NCI-H146 (cell line): ENCODE data around the gene CASS4.

Experiments used
- DNase-seq: peaks from one replicate; lab custom pipeline; 2025; lab: John Stamatoyannopoulos, UW

Gene CASS4

DNA sequence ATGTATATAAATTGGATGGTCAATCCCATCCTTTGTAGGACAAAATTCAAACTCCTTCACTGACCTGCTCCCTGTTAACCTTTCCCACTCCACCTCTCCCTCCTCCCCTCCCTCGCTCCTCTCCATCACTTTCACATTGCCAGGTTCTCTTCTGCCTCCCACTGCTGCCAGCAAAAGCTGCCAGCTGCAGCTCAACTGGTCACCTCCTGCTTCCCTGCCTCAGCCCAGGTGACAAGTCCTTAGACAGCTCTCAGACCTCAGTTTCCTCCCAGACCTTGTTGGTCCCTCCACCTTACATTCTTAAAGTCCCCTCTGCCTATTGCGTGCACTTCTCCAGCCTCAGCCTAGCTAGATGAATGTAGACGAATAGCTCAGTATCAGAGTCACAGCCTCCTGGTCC is 33.1 kb downstream of the CASS4 start:
- no peak for DNase-seq

DNA sequence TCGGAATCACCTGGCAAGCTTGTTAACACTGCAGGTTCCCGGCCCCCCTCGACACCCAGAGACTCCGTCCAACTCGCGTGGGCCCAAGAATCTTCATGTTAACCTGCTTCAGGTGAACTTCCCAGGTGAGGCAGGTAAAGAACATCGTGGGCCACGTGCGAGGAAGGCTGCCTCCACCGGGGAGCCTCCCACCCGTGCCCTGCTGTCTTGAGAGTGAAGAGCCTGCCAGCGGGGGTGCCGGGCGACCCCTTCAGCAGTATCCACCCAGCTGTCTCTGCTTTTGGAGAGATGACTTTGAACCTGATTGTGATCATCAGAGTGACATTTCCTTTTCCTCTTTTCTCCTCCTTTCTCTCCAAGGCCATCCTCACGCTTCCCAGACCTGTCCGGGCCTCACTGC is 33.5 kb downstream of the CASS4 start:
- DNase-seq = no peak

DNA sequence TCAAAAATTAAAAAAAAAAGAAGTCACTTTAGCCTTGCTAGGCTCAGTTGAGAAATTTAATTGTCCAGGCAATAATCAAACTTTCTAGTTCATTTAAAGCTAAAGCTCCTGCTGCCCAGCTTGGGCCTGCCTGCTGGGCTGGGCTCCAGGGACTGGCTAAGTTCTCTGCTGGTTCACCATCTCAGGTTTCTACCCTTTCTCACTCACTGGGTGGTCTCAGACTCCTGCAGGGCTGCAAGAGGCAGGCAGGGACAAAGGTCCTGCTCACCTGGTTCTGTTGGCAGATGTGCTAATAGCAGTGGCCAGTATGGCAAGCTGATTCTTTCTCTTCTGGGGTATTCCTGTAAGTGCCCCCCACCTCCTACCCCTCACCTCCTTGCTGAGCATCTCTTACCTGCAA is 35.2 kb downstream of the CASS4 start:
- DNase-seq = peak; percentile 73

DNA sequence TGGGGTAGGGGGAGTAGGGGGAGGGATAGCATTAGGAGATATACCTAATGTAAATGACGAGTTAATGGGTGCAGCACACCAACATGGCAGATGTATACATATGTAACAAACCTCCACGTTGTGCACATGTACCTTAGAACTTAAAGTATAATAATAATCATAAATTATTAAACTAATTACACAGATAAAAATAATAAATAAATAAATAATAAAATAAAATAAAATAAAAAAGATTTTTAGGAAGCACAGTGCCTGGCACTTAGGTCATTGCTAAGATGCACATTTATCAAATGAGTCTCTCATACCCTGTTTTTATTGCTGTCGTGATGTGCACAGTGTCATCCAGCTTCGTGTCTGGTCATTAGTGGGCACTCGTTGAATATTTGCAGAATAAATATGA is 37.4 kb downstream of the CASS4 start:
- DNase-seq = no peak

DNA sequence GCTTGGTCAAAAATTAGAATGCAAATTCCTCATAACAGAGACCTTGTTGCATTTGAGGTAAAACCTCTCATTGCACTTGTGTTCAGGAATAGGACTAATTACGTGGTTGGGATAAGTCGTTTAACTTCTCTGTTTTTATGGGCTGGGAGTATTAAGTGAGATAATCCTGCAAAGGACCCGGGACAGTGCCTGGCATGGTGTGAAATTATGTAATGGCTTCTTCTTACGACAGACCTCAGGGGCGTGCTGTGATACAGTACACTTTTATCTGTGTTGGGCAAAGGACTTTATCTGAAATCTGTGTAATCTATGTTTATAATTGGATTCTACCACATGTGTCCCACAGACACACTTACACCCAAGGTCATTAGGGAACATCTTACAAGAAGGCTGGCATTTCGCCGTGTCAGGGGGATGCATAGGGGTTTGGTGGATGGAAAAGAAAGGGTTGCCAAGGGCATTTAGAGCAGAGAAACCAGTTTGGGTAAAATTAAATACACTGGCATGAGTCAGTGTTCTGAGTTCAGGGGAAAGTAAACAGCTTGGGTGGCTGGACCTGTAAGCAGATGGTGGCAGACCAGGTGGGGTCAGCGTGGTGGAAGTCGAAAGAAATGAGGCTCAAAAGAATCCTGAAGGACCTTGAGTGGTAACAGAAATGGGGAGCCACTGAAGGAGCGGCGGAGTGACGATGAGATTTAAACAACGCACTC is 39.2 kb downstream of the CASS4 start:
- DNase-seq = no peak

DNA sequence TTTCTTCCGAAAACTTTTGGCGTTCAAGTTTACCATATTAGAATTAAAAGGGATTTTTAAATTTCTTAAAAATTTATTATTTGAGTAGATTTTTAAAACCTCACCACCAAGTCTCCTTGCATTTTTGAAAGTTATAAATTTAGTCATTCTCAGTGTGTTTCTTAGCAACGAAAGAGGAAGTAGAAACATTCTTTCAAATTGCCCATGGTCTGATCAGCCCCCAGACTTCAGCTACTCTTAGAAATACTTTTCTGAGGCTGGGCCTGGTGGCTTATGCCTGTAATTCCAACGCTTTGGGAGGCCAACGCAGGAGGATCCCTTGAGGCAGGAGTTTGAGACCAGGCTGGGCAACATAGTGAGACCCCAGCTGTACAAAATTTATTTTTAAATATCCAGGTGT is 41.3 kb downstream of the CASS4 start:
- no peak for DNase-seq

DNA sequence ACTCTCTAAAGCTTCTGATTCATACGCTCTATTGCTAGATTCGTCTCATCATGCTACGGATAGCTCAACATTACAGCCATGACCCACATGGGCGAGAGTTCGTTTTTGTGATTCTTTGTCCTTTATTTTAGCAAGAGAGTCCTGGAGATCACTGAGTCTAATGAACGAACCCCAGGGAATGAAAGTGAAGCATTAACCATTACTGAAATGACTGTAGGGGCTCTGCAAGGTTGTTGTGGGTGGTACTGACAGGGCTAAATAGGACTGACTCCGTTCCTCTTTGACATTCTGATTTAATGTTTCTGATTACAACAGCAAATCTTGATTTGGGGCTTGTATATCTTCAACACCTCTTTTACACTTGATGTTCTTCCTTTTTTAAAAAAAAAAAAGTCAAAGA is 42.7 kb downstream of the CASS4 start:
- no peak for DNase-seq

DNA sequence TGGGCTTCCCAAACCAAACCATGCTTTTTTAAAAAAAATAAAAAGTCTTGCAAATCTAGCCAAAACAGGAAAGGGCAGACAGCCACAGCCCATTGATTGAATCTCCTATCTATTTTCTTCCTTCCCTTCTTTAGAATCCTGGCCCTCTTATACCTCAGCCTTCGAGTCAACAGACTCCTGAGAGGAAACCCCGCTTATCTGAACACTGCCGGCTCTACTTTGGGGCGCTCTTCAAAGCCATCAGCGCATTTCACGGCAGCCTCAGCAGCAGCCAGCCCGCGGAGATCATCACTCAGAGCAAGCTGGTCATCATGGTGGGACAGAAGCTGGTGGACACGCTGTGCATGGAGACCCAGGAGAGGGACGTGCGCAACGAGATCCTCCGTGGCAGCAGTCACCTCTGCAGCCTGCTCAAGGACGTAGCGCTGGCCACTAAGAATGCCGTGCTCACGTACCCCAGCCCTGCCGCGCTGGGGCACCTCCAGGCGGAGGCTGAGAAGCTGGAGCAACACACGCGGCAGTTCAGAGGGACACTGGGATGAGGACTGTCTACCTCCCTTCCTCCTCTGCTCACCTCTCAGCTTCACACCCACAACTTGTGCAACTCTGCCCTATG is 46.3 kb downstream of the CASS4 start:
- peak; percentile 38 for DNase-seq

DNA sequence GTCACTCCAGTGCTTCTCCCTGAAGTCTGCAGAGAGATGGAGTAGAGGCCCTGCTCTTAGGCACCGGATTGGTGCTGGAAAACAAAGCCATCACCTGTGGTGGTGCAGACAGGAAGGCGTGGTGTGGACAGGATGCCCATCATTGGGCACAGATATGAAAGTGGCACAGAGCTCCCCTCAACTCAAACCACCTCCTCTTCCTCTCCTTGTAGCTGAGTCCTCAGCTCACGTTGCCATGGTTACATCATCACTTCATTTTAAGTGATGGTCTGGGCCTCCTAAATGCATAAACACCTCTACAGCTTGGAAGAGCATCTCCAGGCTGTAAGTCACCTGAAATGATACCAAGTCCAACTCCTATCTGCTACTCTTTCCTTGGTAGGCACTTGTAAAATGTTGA is 48.4 kb downstream of the CASS4 start:
- DNase-seq = no peak

DNA sequence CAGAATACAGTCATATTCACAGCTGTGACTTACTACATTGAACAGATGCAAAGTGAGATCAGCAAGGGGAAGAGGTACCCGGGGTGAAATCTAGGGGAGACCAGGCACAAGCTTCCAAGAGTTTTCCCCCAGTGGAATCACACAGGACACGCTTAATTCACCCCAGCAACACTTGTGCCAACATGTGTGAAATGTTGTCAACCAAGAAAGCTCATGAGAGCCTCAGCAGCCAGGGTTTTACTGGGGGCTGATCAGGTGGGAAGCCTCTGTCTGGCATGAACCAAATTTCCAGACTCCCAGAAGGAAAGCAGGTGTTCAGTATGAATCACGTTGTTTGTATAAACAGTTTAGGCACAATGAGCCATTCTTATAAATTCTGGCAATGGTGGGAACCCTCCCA is 49.5 kb downstream of the CASS4 start:
- no peak for DNase-seq

DNA sequence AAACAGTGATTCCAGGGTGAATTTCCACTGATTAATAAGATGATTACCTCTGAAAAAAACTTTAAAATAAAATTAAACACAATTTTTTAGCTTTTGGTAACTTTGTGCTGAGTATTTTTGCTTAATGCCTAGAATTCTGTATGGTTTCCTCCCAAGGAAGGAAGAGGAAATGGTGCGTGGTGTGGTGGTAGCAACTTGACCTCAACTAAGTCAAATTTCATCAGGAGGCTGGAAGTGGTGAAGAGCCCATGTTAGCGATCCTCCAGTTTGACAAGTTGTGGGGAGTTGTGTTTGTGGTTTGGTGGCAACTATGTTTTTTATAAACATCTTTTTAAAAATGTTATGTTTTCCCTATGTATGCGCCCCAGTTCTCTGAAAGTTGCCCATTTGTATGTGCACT is 51.4 kb downstream of the CASS4 start:
- no peak for DNase-seq

DNA sequence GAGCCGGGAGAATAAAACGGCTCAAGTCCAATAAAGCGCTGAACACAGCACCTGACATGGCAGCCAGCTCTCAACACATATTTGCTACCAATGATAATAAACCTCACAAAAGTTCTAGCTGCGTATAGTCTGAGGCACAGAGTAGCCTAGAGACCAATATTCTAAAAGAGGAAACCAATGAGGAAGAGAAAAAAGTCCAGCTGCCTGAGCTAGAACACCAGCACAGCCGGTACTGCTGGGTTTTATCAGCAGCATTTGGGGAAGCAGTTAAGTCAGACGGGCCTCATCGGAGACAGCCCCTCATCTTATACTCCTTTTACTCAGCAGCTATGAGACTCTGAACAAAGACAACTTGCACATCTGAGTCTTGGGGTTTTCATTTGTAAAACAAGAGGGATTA is 53.9 kb downstream of the CASS4 start:
- no peak for DNase-seq

DNA sequence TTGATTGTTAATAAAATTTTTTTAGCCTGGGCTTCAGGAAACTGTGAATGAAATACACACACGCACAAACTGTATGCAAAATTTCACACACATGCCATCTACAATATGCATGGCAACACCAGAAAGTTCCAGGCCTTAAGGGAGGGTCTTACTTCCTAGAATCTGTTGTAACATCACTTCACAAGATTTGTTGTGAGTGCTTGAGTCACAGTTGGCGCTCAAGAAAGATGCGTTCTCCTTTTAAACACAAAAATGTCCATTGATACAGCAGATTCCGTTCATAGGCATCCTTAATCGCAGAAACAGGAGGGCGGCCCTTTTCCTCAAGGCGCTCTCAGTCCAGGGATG is 55.9 kb downstream of the CASS4 start:
- no peak for DNase-seq

DNA sequence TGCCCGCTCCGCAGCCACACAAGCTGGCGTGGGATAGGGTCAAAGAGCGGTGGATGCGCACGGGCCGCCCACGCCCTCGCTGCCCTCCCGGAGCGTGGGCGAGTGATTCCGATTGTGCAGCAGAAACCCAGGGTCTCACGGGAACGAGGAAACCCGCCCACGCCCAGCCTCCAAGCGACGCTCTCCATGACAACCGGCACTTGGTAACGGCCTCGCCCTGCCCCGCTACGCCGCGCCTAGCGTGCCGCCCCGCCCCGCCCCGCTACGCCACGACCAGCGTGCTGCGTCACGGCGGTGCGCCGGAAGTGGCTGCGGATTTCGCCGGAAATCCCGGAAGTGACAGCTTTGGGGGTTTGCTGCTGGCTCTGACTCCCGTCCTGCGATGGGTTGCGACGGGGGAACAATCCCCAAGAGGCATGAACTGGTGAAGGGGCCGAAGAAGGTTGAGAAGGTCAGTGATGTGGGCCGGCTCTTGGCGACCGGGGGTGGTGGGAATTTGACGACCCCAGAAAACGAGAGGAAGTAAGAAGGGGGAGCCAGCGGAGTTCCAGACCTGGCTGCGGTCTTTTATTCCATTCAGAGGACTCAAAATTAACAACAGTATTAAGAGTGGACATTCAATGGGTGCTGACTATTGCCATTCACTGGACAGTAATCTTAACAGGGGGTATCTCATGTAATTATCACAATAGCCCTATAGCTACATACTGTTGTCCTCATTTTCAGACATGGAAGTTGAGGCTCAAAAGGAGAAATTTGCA is 56.4 kb downstream of the CASS4 start, which contains the start of gene RTF2:
RTF2 (plus strand) TSS at position 312 of the 761 bp plus-strand sequence; CDS start at position 383, 71 bp downstream.
- peak; percentile 95 for DNase-seq

DNA sequence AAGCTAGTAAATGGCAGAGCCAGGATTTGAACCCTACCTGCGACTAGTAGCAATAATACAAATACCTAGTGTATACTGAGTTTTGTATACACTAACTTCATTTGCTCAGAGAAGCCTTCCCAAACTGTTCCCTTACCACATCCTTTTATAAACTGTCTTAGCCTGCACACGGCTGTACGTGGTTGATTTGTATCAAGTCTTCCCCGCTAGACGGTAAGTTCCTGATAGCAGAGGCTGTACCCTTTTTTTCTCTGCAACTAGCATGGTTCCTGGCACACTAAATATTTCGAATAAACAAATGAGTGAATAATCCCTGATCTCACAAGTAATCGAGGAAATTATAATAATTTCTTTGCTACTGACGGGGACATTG is 57.0 kb downstream of the CASS4 start:
- DNase-seq = no peak

DNA sequence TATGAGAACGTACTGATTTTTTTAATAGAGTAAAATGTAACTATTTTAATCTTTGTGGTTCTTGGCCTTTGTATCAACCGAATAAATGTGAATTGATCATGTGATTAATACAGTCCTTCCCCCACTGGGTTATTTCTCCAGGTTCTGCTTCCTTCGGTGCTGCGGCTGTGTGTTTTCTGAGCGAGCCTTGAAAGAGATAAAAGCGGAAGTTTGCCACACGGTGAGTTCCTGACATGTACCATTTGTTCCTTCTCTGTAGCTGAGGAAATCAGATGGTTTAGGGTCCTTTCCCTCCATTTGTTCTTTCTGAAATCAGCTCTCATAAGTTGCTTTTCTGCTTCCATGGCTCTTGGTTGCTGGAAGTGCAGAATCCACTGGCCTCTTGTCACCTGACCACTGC is 71.9 kb downstream of the CASS4 start:
- DNase-seq = no peak

DNA sequence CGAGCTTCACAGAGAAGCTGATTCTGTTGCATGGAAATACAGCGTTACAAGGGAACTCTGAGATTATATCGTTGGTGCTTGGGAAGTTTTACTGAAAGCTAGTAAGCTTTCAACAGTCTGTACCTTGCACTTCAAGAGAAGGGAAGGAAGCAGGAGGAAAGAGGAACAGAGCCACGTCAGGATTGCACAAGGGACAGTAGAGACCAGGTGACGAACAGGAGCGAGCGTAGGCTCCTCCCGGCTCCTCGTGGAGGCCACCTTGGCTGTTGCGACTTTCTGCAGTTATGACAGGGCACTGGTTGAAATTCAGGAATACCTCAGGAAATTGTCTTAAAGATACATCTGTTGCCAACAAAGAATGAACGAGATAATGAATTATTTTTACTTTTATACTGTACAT is 75.2 kb downstream of the CASS4 start:
- DNase-seq = no peak

DNA sequence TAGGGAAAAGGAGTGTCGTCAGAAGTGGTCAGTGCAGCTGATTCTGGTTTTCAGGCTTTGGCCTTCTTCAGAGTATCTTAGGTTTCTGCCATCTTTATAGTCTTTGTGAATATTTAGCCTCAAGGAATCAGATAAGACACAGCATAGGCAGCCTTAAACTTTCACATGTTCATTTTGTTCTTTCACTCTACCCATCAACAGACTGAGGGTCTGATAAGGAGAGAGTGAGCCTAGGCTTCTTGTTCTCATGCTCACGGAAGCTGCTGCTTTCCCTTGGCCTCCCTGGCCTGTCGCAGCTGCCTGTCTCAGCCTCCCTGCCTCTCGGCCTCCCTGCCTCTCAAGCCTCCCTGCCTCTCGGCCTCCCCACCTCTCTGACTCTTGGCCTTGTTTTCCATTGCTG is 76.5 kb downstream of the CASS4 start:
- DNase-seq = no peak

DNA sequence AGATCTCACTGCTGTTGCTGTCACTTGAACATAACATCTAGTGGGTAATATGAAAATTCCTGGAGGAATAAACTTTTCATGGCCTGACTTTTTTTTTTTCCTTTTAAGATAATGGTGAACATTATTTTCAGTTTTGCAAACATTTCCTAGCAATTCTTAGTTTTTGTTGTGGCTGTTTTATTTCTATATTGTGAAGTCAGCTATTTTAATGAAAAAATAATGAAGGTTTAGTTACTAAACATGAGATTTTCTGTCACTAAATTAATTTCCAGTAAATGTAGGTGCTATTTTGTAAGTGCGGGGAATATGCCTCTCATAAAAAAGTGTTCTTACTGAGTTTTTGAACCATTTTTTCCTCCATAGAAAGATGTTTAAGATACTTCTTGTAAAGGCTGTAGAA is 89.1 kb downstream of the CASS4 start:
- no peak for DNase-seq

DNA sequence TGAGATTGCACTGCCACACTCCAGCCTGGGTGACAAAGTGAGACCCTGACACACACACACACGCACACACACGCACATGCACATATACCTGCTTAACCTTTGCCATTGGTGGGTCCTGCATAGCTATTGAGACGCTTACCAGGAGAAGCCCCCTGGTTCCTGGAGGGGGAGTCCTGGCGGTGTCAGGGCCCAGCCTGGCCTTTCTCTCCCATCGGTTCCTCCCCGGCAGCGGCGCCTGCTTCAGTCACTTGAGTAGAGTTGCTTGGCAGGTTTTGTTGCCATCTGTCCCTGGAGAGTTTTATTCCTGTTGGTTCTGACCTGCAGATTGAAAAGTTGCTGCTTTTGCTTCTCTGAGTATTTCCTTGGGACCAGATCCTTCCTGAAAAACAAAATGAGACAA is 91.9 kb downstream of the CASS4 start:
- DNase-seq = no peak

DNA sequence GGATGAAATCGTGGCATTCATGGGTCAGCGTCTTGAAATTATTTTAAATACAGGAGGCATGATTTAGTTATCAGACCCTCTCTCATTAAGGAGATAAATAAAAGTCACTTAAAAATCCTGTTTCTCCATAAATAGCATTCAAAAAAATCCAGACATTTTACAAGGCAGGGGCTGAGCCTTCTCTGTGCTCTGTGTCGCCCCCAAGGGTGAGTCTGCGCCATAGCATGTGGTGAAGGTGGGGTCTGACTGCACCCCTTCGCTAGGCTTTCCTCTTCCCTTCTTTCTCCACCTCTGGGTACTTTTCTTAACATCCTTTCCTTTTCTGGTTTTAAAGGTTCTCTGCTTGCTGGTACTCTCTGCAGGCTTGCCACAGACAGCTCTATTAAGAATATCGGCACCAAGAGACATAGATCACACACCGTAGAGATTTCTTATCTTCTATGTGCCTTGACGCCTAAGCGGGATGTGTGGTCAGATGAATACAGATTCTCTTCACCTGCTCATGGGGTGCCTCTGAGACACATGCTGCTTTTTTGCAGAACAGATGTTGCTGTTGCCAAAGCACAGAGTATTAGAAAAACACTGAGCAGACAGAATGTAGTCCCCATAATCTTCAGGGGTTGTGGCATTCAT is 92.4 kb downstream of the CASS4 start:
- DNase-seq = no peak

DNA sequence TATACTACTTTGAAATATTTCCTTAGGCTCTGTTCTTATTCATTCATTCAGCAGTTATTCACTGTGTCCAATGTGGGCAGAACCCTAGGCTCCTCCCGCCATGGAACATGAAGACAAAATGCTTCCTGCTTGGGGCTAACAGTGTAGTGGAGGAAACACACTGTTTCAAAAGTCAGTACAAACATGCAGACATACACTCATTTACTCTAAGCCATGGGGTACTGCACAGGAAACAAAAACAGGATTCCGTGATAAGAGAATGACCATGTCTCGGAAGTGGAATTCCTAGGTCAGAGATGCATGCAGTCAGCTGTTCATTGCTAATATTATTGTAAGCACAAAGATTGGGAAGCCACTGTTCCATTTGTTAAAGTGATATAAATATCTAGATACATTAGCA is 94.0 kb downstream of the CASS4 start:
- DNase-seq = no peak
